RWPE2 (cell line): ENCODE results near the gene CC2D1A.
A peak's percentile ranks its signal among the peaks of the same experiment; 100 is the strongest.

Experiments used
- ATAC-seq: fragments of 200-7000 bp; cut with Tn5 transposase; 3 replicates; pipeline ENCODE4 v1.9.1; 2021; ENCODE audit warnings: low read depth
- DNase-seq: peaks from one replicate; pipeline ENCODE4 v3.0.0-alpha.2; 2020; ENCODE audit warnings: low spot score
- H3K27ac ChIP-seq: fragments of 450-650 bp; 2 replicates; pipeline ENCODE4 v1.5.1; 2017; ENCODE audit warnings: mild to moderate bottlenecking; ENCODE audit not compliant: poor library complexity, severe bottlenecking
- H3K27me3 ChIP-seq: fragments of 250-450 bp; sonication (Bioruptor Pico); 2 replicates; pipeline ENCODE4 v1.5.1; 2021; ENCODE audit warnings: mild to moderate bottlenecking, moderate library complexity; ENCODE audit not compliant: insufficient read depth, poor library complexity, severe bottlenecking
- H3K36me3 ChIP-seq: fragments of 250-450 bp; sonication (Bioruptor Pico); 2 replicates; pipeline ENCODE4 v1.5.1; 2020; ENCODE audit warnings: low read depth, mild to moderate bottlenecking, moderate library complexity
- H3K4me1 ChIP-seq: fragments of 250-450 bp; sonication (Bioruptor Pico); 2 replicates; pipeline ENCODE4 v1.5.1; 2021; ENCODE audit warnings: mild to moderate bottlenecking, moderate library complexity; ENCODE audit not compliant: insufficient read depth, poor library complexity, severe bottlenecking
- H3K4me3 ChIP-seq: fragments of 250-450 bp; sonication (Bioruptor Pico); 2 replicates; pipeline ENCODE4 v1.5.1; 2021; ENCODE audit warnings: mild to moderate bottlenecking, moderate library complexity; ENCODE audit not compliant: severe bottlenecking
- H3K9me3 ChIP-seq: fragments of 250-450 bp; sonication (Bioruptor Pico); 2 replicates; pipeline ENCODE4 v1.5.1; 2021; ENCODE audit warnings: mild to moderate bottlenecking, moderate library complexity; ENCODE audit not compliant: severe bottlenecking
- CTCF ChIP-seq: fragments of 450-650 bp; IDR thresholded peaks from one replicate; pipeline ENCODE4 v1.5.1; 2017; ENCODE audit warnings: mild to moderate bottlenecking, moderate library complexity; ENCODE audit not compliant: poor library complexity, severe bottlenecking

CC2D1A gene

GRCh38 chr19:13938301-13939064 is 32.5 kb downstream of the CC2D1A start, which contains the start of gene PODNL1:
TSS of gene PODNL1 (minus strand) at chr19:13938417. CDS start at chr19:13938181, 236 bp downstream.
- ATAC-seq = peak; percentile 60
- Histone ChIP-seq H3K27ac (no peak within 1 kb of the TSS), H3K9me3 (no peaks in the 10 kb centered on the region)

GRCh38 chr19:13942023-13942684 is 36.2 kb downstream of the CC2D1A start:
- Histone ChIP-seq H3K4me3 (no peak overlapping the region), H3K4me1 (peaks cover 17% of the 10 kb centered on the region), H3K9me3 (no peaks in the 10 kb centered on the region), H3K27me3 (no peaks in the 10 kb centered on the region), H3K36me3 (no peaks in the 10 kb centered on the region), H3K27ac (no peak overlapping the region)
- ATAC-seq (no peak), DNase-seq (no peak)
- no peak for TF ChIP-seq CTCF

More at GRCh38 chr19:13938301-13939064, 32.5 kb downstream of the CC2D1A start, which contains the start of gene PODNL1:
- no peak for TF ChIP-seq CTCF
- H3K4me3 ChIP-seq = no peak within 1 kb of the TSS
- no peaks in the 10 kb centered on the region for H3K36me3 ChIP-seq
- DNase-seq = no peak
- H3K4me1 ChIP-seq = peaks cover 8% of the 10 kb centered on the region
- H3K27me3 ChIP-seq = no peaks in the 10 kb centered on the region

GRCh38 chr19:13946414-13946813 is 40.4 kb downstream of the CC2D1A start:
- TF ChIP-seq CTCF = no peak
- peak overlapping the region; percentile 19 for H3K27ac ChIP-seq
- H3K27me3 ChIP-seq = no peaks in the 10 kb centered on the region
- H3K4me1 ChIP-seq = peaks cover 9% of the 10 kb centered on the region
- H3K9me3 ChIP-seq = no peaks in the 10 kb centered on the region
- ATAC-seq (peak; percentile 79), DNase-seq (no peak)
- H3K4me3 ChIP-seq = no peak overlapping the region
- H3K36me3 ChIP-seq = no peaks in the 10 kb centered on the region

- no peak for ATAC-seq
- Histone ChIP-seq H3K4me3 (no peak overlapping the region), H3K27me3 (no peaks in the 10 kb centered on the region), H3K36me3 (peaks cover 20% of the 10 kb centered on the region), H3K4me1 (peaks cover 11% of the 10 kb centered on the region), H3K27ac (no peak overlapping the region), H3K9me3 (no peaks in the 10 kb centered on the region)
- no peak for TF ChIP-seq CTCF
- no peak for DNase-seq
Measured at GRCh38 chr19:13951043-13951442, 45.0 kb downstream of the CC2D1A start.

GRCh38 chr19:13951799-13952153 is 45.8 kb downstream of the CC2D1A start:
- no peak for TF ChIP-seq CTCF
- ATAC-seq = no peak

More at GRCh38 chr19:13951799-13952153, 45.8 kb downstream of the CC2D1A start:
- no peak overlapping the region for H3K27ac ChIP-seq
- H3K9me3 ChIP-seq = no peaks in the 10 kb centered on the region
- H3K4me3 ChIP-seq = peak overlapping the region; percentile 29
- DNase-seq = no peak
- H3K36me3 ChIP-seq = peaks cover 27% of the 10 kb centered on the region
- peaks cover 4% of the 10 kb centered on the region for H3K4me1 ChIP-seq
- no peaks in the 10 kb centered on the region for H3K27me3 ChIP-seq
